ENCODE data around the gene SIAH1.
"Not testable (repeated sequence)": the region's sequence is repeated elsewhere in the genome, so short reads cannot be mapped to it uniquely, and the experiment has no call there.

SIAH1 gene

DNA sequence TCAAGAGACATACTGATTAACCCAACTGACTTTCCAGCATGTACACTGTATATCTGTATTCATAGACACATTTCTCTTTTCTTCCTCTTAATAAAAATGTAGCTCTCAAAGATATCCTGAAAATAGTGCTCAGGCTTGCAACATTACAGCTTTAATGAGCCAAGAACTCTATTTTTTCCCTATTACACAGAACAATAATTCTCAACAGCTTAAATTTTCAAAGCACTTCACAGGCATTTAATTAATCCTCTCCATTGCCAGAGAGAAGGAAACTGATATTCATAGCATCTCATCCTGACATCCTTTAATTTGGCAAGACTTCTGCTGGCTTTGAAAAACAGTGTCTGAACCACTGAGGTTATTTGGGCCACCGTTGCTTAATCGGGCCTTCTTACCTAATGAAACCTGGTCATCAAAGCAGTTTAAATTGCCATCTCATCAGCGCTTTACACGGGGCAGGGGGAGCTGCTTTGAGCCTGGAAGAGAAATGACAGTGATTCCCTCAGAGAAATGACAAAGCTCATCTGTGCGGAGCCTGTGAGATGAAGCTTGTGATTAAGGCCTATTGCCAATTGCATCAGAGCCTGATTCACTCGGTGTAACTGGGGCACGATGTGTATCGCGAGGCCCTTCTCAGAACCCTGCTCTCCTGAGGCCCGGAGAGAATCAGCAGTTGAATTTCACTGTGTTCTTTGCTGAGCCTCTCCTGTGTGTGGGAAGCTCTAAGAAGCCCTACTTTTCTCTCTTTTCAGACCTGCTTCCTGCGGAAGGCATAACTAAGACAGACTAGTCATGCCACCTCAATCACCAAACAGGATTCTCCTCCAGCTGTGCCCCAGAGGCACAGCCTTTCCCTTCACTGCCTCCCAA lies 8.5 kb upstream of the SIAH1 start:
- DNase-seq (ENCODE audit: insufficient read length, low spot score): no peak
- no peak for FAIRE-seq

DNA sequence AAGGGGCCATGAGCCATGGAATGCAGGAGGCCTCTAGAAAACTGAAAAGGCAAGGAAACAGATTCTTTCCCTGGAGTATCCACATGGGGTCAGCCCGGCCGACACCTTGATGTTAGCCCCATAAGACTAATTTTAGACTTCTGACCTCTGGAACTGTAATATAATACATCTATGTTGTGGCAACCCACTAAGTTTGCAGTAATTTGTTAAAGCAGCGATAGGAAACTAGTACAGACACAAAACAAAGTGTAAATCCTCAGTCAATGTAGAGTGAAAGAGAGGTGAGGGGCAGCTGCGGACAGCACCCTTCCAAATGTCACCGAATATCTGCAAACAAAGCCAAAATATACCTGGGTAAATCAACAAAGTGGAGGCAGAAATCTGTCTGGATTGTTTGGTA lies 7.2 kb upstream of the SIAH1 start:
- DNase-seq (ENCODE audit: insufficient read length, low spot score): no peak
- no peak for FAIRE-seq

- FAIRE-seq: no peak
These were observed 1.5 kb upstream of the SIAH1 start for GRCh38 chr16:48386559-48387312.

GRCh38 chr16:48384520-48385252 lies 527 bp downstream of the SIAH1 start:
- FAIRE-seq: no peak
- peak; percentile 71 for DNase-seq (ENCODE audit: insufficient read length, low spot score)

More at GRCh38 chr16:48386559-48387312, 1.5 kb upstream of the SIAH1 start:
- DNase-seq (ENCODE audit: insufficient read length, low spot score): no peak

GRCh38 chr16:48383877-48384519 lies 1.2 kb downstream of the SIAH1 start:
- no peak for DNase-seq (ENCODE audit: insufficient read length, low spot score)
- FAIRE-seq: peak; percentile 74

GRCh38 chr16:48383009-48383876 lies 2.0 kb downstream of the SIAH1 start:
- no peak for DNase-seq (ENCODE audit: insufficient read length, low spot score)
- no peak for FAIRE-seq

- DNase-seq (ENCODE audit: insufficient read length, low spot score) (no peak), FAIRE-seq (no peak)
These were observed 3.1 kb downstream of the SIAH1 start for GRCh38 chr16:48382131-48382530.

GRCh38 chr16:48381201-48381600 lies 4.0 kb downstream of the SIAH1 start:
- DNase-seq (ENCODE audit: insufficient read length, low spot score) (no peak), FAIRE-seq (no peak)

DNA sequence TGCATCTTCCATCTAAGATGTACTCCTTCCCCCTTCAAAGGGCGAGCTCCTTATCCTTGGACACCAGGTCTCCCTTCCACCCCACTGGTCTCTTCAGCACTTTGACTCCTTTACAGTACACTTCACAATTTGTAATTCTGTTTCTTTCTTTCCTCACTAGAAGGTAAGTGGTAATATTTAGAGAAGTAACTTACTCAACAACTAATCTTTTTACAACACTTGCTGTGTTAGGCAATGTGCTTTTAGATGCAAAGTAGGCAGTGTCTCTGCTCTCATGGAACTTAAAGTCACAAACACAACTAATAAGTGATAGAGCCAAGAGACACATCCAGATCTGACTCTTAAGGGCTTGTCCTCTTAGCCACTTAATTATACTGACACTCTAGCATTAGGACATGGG lies 6.4 kb downstream of the SIAH1 start:
- no peak for DNase-seq (ENCODE audit: insufficient read length, low spot score)
- FAIRE-seq: no peak

- no peak for FAIRE-seq
- no peak for DNase-seq (ENCODE audit: insufficient read length, low spot score)
These were observed 6.9 kb downstream of the SIAH1 start for GRCh38 chr16:48378276-48378675.

DNA sequence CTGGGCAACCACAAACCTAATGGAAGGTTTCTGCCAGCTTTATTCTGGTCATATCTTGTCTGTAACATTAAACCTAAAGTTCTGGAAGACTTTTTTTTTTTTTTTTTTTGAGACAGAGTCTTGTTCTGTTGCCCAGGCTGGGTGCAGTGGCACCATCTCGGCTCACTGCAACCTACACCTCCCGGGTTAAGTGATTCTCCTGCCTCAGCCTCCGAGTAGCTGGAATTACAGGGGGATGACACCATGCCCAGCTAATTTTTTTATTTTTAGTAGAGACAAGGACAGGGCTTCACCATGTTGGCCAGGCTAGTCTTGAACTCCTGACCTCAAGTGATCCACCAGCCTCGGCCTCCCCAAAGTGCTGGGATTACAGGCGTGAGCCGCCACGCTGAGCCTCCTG lies 7.9 kb downstream of the SIAH1 start:
- FAIRE-seq: not testable (repeated sequence)

DNA sequence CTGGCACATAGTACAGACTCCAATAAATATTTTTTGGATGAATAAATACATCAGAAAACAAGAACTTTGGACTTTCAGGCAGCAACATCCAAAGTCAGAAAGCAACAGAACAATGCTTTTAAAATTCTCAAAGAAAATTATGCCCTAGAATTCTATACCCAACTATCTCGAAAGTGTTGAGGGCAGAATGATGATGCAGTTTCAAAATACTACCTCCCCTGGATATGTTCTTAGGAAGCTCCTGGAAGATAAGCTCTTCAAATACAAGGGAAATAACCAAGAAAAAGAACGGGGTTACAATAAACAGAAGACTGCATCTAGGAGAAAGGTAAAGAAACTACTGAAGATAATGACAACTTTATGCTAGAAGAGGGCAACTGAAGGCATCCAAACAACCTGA lies 11.0 kb downstream of the SIAH1 start:
- no peak for DNase-seq (ENCODE audit: insufficient read length, low spot score)

More for the DNA sequence above, 7.9 kb downstream of the SIAH1 start:
- not testable (repeated sequence) for DNase-seq (ENCODE audit: insufficient read length, low spot score)

DNA sequence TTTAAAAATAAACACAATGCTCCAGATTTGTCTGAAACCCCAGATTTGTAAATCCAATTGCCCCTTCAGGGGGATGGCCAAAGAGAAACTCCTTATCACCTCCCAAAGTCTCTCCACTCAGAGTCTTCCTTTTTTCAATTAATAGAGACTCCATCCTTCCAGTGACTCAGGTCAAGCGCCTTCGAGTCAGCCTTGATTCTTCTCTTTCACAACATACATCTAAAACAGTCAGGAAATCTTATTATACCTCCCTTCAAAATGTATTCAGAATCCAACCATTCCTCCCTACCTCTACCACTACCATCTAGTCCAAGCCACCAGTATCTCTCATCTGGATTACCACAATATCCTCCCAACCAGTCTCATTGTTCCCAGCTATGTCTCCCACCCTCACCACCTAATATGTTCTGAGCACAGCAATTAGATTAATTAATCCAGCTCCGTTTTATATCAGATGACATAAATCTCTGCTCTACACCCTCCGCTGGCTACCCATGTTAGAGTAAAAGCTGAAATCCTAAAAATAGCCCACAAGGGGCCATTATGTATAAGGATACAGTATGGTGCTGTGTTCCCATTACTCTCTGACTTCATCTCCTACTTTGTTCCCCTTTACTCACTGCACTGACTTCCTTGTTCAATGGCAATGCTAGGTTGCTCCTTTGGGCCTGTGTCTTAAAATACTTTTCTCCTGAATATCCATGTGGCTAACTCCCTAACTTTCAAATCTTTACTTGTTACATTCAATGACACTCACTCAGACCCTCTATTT lies 11.8 kb downstream of the SIAH1 start:
- FAIRE-seq: no peak

More for the DNA sequence above, 11.0 kb downstream of the SIAH1 start:
- FAIRE-seq: no peak

DNA sequence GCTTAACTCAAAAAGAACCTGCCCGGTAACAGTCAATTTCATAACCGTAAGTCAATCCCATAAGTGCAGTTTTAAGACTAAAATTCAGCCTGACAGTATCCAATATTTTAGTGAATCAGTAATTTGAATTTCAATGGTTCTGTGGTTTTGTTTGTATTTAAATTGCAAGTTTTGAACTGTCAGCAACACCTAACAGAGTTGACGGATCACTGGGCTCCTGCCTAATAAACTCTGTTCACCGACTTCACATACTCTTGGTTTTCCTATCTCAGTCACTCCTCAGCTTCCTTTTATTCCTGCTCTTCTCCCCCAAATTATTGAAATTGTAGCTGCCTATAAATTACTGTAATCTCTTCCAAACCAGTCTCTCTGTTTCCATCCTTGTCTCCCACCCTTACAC lies 12.5 kb downstream of the SIAH1 start:
- no peak for DNase-seq (ENCODE audit: insufficient read length, low spot score)
- no peak for FAIRE-seq

More for the DNA sequence above, 11.8 kb downstream of the SIAH1 start:
- DNase-seq (ENCODE audit: insufficient read length, low spot score): no peak

DNA sequence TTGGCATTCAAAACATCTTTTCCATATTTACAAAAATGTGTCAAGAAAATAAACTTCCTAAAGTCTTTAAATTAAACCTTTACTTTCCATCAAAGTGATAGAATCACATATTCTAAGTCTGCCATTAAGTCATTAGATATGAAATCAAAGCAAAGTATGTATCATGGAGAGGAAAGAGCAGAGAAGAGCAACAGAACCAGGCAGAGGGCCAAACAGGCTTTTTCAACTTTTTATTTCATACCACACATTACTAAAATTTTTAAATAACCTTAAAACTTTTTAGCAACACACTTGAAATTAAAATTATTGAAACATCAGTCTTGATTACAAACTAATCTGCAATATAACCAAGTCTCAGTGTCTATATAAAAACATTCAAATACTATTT lies 13.8 kb downstream of the SIAH1 start:
- no peak for DNase-seq (ENCODE audit: insufficient read length, low spot score)
- no peak for FAIRE-seq

DNA sequence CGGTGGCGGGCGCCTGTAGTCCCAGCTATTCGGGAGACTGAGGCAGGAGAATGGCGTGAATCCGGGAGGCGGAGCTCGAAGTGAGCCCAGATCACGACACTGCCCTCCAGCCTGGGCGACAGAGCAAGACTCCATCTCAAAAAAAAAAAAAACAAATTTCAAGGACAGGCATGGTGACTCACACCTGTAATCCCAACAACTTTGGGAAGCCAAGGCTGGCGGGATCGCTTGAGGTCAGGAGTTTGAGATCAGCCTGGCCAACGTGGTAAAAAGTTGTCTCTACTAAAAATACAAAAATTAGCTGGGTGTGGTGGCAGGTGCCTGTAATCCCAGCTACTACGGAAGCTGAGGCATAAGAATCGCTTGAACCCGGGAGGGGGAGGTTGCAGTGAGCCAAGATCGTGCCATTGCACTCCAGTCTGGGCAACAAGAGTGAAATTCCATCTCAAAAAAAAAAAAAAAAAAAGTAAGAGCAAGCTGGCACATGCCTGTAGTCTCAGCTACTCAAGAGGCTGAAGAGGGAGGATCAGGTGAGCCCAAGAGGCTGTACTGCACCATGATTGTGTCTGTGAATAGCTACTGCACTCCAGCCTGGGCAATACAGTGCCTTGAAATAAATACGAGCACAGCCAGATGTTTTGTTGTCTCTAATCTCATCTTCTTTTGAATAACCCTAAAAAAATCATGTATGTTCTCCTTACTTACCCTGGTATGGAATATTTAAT lies 14.4 kb downstream of the SIAH1 start:
- FAIRE-seq; DNase-seq (ENCODE audit: insufficient read length, low spot score): not testable (repeated sequence)

GRCh38 chr16:48370229-48370628 lies 15.0 kb downstream of the SIAH1 start:
- FAIRE-seq (no peak), DNase-seq (ENCODE audit: insufficient read length, low spot score) (no peak)

- DNase-seq (ENCODE audit: insufficient read length, low spot score) (no peak), FAIRE-seq (no peak)
These were observed 15.4 kb downstream of the SIAH1 start for GRCh38 chr16:48369765-48370164.

Measured in GM19239 (cell line).